A204.1 (cell line): Measurements from ENCODE around the gene CPB1.

Experiments used
- FAIRE-seq: peaks from 2 replicates; lab custom pipeline; 2012; peaks lifted over from hg19 to GRCh38; lab: Jason Lieb, UNC

The CPB1 gene

GRCh38 chr3:148883163-148883562, 55.6 kb downstream of the CPB1 start:
- no peak for FAIRE-seq

GRCh38 chr3:148884261-148884660, 56.6 kb downstream of the CPB1 start:
- no peak for FAIRE-seq

- FAIRE-seq: no peak
These were observed 62.2 kb downstream of the CPB1 start for GRCh38 chr3:148889828-148890227.

- no peak for FAIRE-seq
These were observed 68.5 kb downstream of the CPB1 start for GRCh38 chr3:148896062-148896461.

- FAIRE-seq: no peak
These were observed 74.6 kb downstream of the CPB1 start for GRCh38 chr3:148901987-148902791.

GRCh38 chr3:148903022-148903442, 75.4 kb downstream of the CPB1 start:
- no peak for FAIRE-seq

- FAIRE-seq: no peak
These were observed 76.3 kb downstream of the CPB1 start for GRCh38 chr3:148903941-148904340.

- FAIRE-seq: no peak
These were observed 79.1 kb downstream of the CPB1 start for GRCh38 chr3:148906667-148907066.
